Amygdala (tissue), 56 donors: ENCODE data around the gene PLXDC2.

Experiments
- DNase-seq, 56 donors: peaks; one replicate each; lab custom pipeline; 2025; lab: John Stamatoyannopoulos, UW

PLXDC2 gene

GRCh38 chr10:19848226-19848985, 32.2 kb downstream of the PLXDC2 start:
- DNase-seq, result no peak

GRCh38 chr10:19853831-19854230, 37.6 kb downstream of the PLXDC2 start:
- DNase-seq, result no peak

GRCh38 chr10:19857876-19858275, 41.6 kb downstream of the PLXDC2 start:
- DNase-seq, result no peak

DNA sequence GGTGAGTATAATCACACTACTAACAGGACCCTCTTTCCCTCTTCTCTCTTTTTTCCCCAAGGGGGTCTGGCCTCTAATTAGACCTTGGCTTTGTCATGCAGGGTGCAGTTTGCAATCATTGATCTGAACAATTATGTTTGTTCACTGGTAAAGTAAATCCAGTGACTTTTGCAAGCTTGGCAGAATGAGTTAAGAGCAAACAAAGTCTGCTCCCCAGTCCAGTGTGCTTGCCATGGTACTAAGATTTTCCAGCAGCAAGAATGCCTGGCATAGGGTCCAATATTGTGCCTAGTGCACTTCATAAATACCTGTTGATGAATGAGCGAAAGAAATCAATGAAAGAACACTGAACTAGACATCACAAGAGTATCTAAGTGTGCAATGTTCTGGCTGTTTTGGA, 43.9 kb downstream of the PLXDC2 start:
- no peak for DNase-seq

- no peak for DNase-seq
These were observed 46.7 kb downstream of the PLXDC2 start for GRCh38 chr10:19862811-19863515.

- DNase-seq, result no peak
These were observed 49.4 kb downstream of the PLXDC2 start for GRCh38 chr10:19865676-19866075.

- no peak for DNase-seq
These were observed 53.1 kb downstream of the PLXDC2 start for GRCh38 chr10:19869370-19869769.

GRCh38 chr10:19872504-19873271, 56.5 kb downstream of the PLXDC2 start:
- no peak for DNase-seq

DNA sequence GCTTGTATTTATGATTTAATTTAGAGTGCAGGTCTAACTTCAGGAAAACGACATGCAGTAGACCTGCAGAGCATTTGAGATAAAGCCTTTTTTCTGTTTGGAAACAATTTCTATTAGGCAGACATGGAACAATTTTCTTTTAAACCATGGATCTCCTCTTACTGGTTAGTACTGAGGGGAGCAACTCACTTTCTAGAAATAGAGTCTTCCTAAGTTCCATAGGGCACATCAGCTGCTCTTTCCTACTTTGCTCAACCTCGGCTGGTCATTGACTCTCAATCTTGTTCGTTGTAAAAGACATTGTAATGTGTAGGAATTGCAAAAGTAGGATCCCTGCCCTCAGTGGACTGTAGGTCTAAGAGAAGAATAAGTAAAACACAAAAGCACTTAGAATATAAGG, 58.0 kb downstream of the PLXDC2 start:
- DNase-seq, result no peak

- no peak for DNase-seq
These were observed 58.6 kb downstream of the PLXDC2 start for GRCh38 chr10:19874791-19875190.

DNA sequence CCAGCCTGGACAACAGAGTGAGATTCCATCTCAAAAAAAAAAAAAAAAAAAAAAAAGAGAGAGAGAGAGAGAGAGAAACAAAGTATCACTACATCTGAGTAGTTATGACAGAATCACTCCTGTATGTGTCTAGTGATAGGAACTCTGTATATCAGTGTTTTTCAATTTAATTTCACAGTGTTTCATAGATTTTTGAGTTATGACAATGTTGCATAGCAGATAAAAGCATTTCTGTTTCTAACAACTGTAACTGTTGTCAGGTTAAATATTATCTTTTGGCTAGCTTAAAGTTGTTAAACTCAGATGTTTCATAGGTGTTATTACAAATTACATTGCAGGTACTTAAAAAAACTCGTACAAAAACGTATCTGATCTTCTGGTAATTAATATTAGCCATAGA, 60.3 kb downstream of the PLXDC2 start:
- no peak for DNase-seq

DNA sequence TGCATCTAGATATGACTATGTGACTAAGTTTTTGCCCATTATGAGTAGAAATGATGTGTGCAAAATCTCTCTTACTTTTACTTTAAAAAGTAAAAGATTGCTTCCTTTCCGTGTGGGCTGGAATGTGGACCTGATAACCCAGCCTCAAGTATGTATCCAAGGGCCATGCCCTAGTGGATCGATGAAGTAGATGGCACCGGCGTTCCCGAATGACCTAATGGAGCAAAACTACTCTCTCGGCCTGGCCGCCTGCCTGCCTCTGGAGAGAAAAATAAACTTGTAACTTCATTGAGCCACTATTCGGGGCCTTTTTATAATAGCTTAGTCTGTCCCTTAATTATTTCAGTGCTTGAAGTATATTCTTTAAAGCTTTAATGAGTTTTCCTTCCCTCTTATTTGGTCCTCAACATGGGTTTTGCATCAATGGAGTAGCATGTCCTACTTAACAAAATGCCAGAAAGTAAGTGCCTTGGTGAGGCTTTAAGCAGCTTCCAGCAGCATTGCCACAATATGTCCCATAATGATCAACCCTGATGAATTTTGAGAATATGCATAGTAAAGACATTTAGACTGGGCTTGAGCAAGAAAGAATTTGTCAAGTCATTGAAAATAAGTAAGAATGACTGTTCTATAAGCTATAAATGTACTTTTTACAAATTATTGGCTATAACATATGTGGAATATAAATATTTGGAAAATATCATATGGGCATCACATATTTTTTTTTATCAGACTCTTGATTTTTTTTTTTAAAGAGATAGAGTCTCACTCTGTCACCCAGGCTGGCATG, 61.4 kb downstream of the PLXDC2 start:
- DNase-seq, result no peak

DNA sequence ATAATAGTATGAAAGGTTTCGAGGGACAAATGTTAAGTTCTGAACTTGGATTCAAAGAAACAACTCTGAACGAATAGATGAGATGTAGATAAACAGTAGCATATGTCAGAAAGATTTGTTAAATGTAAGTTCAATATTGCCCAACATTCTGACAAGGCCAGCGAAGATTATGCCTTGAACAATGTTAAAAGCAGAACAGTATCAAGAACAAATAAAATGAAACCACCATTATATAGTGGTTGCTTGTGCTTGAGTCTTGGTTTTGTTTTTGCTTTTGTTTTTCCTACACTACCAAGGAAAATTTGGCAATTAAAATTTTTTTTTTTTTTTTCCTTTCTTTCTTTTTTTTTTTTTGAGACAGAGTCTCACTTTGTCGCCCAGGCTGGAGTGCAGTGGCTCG, 66.4 kb downstream of the PLXDC2 start:
- DNase-seq, result no peak

DNA sequence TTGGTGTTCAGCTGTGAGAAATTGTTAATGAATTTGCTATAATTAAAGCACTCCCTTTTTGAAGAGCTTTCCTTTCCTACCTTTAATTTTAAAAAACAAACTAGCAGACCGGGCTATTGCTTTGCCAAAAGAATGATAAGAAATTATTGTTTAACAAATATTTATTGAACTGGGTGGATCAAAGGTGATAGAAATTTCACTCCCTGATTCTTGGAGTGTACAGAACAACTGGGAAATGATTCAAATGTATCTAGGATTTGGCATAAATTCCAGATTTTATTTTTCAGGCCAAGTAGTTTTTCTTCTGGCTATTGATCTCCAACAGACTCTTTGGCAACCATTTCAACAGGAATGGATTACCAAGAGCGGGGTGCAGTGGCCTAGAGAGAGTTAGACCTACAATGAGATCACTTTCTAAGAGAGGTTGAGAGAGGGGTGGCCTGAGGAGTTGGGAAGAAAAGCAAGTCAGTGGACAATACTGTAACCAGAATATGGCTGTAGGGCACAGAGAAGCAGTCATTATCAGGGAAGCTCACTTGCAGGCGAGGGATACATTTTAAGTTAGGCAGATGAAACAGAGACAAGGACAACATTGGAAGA, 71.9 kb downstream of the PLXDC2 start:
- DNase-seq, result no peak

DNA sequence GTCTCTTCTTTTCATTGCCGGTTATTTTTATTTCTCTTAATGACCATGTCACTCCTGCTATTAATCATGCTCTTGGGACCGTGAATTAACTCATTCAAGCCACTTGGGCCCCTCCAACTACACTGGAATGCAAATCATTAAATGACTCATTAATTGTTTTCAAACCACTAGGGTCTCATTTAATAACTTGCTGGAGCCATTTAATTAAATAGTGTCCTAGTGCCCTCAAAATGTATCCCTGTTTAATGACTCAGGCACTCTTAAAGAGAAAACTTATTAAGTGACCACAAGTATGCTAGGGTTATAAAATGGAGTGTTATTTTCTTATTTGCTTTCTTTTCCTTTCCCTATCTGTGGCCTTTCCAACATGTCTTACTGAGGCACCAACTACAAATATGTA, 73.0 kb downstream of the PLXDC2 start:
- no peak for DNase-seq

DNA sequence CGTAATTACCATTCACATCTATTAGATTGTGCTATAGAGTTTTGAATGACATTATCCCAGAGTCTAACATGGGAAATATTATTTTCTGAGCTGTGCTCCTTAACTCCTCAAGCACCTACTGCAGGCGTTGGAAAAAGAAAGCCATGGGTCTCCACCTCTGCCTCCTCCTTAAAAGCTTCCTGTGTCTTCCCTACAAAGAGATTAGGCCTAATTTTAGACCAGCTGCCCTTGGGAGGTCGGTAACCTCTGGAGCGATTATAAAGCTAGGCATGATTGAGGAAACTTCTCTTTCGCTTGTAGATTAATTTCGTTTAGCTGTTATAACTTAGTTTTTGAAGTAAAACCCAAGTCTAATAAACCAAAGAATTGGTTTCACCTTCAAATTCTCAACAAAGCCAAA, 75.2 kb downstream of the PLXDC2 start:
- no peak for DNase-seq

DNA sequence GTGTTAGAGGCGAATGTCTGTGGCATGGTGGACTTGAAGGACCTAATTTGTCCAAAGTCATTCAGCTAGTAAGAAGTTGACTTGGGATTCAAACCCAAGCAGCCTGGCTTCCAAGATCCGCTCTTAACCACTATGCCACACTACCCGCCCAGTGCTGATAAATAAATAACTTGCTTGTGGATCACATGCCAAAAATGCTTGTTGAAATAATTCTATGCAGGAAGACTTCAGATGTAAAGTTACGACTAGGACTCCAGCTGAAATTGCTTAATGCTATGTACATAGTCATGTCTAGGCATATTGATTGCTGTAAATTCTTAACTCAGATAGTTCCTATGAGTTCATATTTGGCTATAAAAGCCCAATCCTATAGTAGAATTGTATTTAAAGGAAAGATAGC, 76.0 kb downstream of the PLXDC2 start:
- no peak for DNase-seq

- peak in 1 of 56 donors; percentile 3 for DNase-seq
These were observed 76.4 kb downstream of the PLXDC2 start for GRCh38 chr10:19892677-19893076.

- no peak for DNase-seq
These were observed 79.3 kb downstream of the PLXDC2 start for GRCh38 chr10:19895500-19895899.

DNA sequence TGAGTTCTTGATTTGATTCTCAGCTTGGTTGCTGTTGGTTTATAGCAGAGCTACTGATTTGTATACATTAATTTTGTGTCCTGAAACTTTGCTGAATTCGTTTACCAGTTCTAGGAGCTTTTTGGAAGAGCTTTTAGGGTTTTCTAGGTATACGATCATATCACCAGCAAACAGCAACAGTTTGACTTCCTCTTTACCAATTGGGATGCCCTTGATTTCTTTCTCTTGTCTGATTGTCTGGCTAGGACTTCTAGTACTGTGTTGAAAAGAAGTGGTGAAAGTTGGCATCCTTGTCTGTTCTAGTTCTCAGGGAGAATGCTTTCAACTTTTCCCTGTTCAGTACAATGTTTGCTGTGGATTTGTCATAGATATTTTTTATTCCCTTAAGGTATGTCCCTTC, 86.2 kb downstream of the PLXDC2 start:
- no peak for DNase-seq
